Measurements from ENCODE around the gene MACO1. TPM values are rescaled to one million over a fixed set of nuclear protein-coding genes. Genes with fewer than 3 reads are reported as not detected.

The MACO1 gene
- total and polyA plus RNA-seq, 9 of the 15 experiments (the other 6 are each of a cell fraction or from before 2014, with no cell fraction given), result 4.6 to 28.4 (median 21.7) TPM

GRCh38 chr1:25524568-25525360, 94.1 kb downstream of the MACO1 start:
- 7% methylated on average over 15 of the region's 15 CpGs for WGBS (ENCODE audit: insufficient coverage, low coverage, missing lambda C conversion rate)
- Histone ChIP-seq H3K27me3 (ENCODE audit: control insufficient read depth in 2 of 2, insufficient read depth in 2 of 2, low read length in 2 of 2) (peaks cover 9 to 34% of the 10 kb centered on the region in 2 experiments), H3K9me3 (replicated peaks; ENCODE audit: control insufficient read depth, insufficient read depth, low read depth, low read length) (peaks cover 3% of the 10 kb centered on the region; the same call in 1 of the 2 replicates), H3K4me3 (no peak overlapping the region), H4K20me1 (replicated peaks; ENCODE audit: control insufficient read depth, insufficient read depth, low read length) (no peaks in the 10 kb centered on the region), H3K27ac (ENCODE audit: extremely low read depth, low read depth, low read length) (no peak overlapping the region), H3K9ac (ENCODE audit: insufficient read depth in 1 of 2, low read depth in 2 of 2, low read length in 2 of 2) (peak overlapping the region in 1 of 2 experiments; percentile 27; a peak in 2 of 4 replicates), H3K36me3 (ENCODE audit: control insufficient read depth, insufficient read depth, low read length) (no peaks in the 10 kb centered on the region), H3K4me1 (replicated peaks in 1 of 2; ENCODE audit: control insufficient read depth in 2 of 2, insufficient read depth in 2 of 2, low read length in 2 of 2) (peaks cover 0 to 13% of the 10 kb centered on the region in 2 experiments; a peak in 3 of 5 replicates), H3K79me2 (ENCODE audit: control insufficient read depth, insufficient read depth, low read length) (no peaks in the 10 kb centered on the region), H3K4me2 (ENCODE audit: insufficient read depth, low read length) (peak overlapping the region; percentile 30; the same call in 1 of the 2 replicates), H2AFZ (ENCODE audit: low read depth, low read length) (peak overlapping the region; percentile 65), H3K9me1 (ENCODE audit: control insufficient read depth, insufficient read depth, low read length) (no peaks in the 10 kb centered on the region)
- in situ Hi-C loops (cut with MboI), result loop anchor here (5.0 kb wide), 1 partner anchor 122 kb away; no protein-coding TSS in a partner anchor
- TF ChIP-seq ZNF324 (CRISPR knock-in tag; IDR thresholded peaks at IDR 0.05), result no peak
- TF ChIP-seq USF1 (CRISPR knock-in tag; IDR thresholded peaks at IDR 0.05), result 0 out of 2 replicates have a peak, but pooled peaks have one; percentile 15
- 0 out of 4 replicates have a peak, but pooled peaks of 1 of the 2 experiments have one; percentile 10 for TF ChIP-seq MNT (conservative IDR thresholded peaks at IDR 0.05)
- FAIRE-seq, result peak; percentile 6
- no TSS peak for BruUV-seq (replicated peaks)
- intact Hi-C loops (cut with micrococcal nuclease), result loop anchor here (5.0 kb wide), 1 partner anchor 122 kb away; no protein-coding TSS in a partner anchor
- ATAC-seq, result peak; percentile 6; the same call in 1 of the 3 replicates
- CTCF ChIA-PET (ENCODE audit: low intra/inter-chr PET ratio), result no interaction called here
- no peak for DNase-seq (ENCODE audit: extremely low read depth in 1 of 4, low spot score in 3 of 4)
- POLR2A ChIA-PET, result interaction anchor here (0.5 to 1.6 kb wide), 3 partner anchors 13 to 766 kb away, joined by 3 to 8 read pairs (median 6); no protein-coding TSS in a partner anchor

Data from K562 (cell line).